Measurements from ENCODE around the gene TUG1. TPM values are rescaled to one million over a fixed set of nuclear protein-coding genes. Genes with fewer than 3 reads are reported as not detected.
A peak's percentile ranks its signal among the peaks of the same experiment; 100 is the strongest.

Gene TUG1
- total RNA-seq, 1 donor from 2014 or later, result 114 TPM

GRCh38 chr22:30953206-30953605 is 15.9 kb upstream of the TUG1 start:
- TF ChIP-seq, protein P1, sequence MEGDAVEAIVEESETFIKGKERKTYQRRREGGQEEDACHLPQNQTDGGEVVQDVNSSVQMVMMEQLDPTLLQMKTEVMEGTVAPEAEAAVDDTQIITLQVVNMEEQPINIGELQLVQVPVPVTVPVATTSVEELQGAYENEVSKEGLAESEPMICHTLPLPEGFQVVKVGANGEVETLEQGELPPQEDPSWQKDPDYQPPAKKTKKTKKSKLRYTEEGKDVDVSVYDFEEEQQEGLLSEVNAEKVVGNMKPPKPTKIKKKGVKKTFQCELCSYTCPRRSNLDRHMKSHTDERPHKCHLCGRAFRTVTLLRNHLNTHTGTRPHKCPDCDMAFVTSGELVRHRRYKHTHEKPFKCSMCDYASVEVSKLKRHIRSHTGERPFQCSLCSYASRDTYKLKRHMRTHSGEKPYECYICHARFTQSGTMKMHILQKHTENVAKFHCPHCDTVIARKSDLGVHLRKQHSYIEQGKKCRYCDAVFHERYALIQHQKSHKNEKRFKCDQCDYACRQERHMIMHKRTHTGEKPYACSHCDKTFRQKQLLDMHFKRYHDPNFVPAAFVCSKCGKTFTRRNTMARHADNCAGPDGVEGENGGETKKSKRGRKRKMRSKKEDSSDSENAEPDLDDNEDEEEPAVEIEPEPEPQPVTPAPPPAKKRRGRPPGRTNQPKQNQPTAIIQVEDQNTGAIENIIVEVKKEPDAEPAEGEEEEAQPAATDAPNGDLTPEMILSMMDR (conservative IDR thresholded peaks at IDR 0.05), result no peak
- H3K27ac Mint-ChIP-seq (ENCODE audit: unreplicated experiment), result no peak overlapping the region
- H3K4me3 Mint-ChIP-seq, result no peak overlapping the region
- peaks cover 18% of the 10 kb centered on the region for H3K36me3 Mint-ChIP-seq (ENCODE audit: low read depth)
- DNase-seq (ENCODE audit: low read depth, low spot score), result no peak
- no peaks in the 10 kb centered on the region for H3K9me3 Mint-ChIP-seq
- H3K27me3 Mint-ChIP-seq (ENCODE audit: low read depth), result no peaks in the 10 kb centered on the region
- H3K4me1 Mint-ChIP-seq, result peaks cover 5% of the 10 kb centered on the region

GRCh38 chr22:30955153-30955552 is 13.9 kb upstream of the TUG1 start:
- DNase-seq (ENCODE audit: low read depth, low spot score), result no peak
- no peak overlapping the region for H3K4me3 Mint-ChIP-seq
- H3K36me3 Mint-ChIP-seq (ENCODE audit: low read depth), result peaks cover 9% of the 10 kb centered on the region
- H3K4me1 Mint-ChIP-seq, result no peaks in the 10 kb centered on the region
- no peaks in the 10 kb centered on the region for H3K27me3 Mint-ChIP-seq (ENCODE audit: low read depth)
- no peaks in the 10 kb centered on the region for H3K9me3 Mint-ChIP-seq
- no peak overlapping the region for H3K27ac Mint-ChIP-seq (ENCODE audit: unreplicated experiment)
- TF ChIP-seq, protein P1 (conservative IDR thresholded peaks at IDR 0.05), result no peak

DNA sequence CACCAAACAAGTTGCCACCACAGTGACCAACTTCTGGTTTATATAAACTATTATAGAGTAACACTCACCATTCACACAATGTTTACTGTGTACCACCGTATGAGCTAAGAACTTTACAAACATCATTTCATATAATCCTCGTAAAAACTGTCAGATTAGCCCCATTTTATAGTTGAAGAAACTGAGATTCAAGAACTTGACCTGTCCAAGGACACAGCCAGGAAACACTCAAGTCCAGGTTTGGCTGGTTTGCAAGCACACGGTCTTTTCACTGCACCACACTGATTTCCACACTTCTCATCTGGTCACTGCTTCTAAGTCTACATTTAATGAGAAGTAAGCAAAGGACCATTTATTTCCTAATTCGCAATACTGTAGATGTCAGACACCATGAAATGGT is 4.2 kb upstream of the TUG1 start:
- no peak overlapping the region for H3K27ac Mint-ChIP-seq (ENCODE audit: unreplicated experiment)
- H3K4me1 Mint-ChIP-seq, result peaks cover 34% of the 10 kb centered on the region
- H3K36me3 Mint-ChIP-seq (ENCODE audit: low read depth), result peaks cover 58% of the 10 kb centered on the region
- peak overlapping the region; percentile 60 for H3K4me3 Mint-ChIP-seq
- no peak for DNase-seq (ENCODE audit: low read depth, low spot score)
- H3K9me3 Mint-ChIP-seq, result peaks cover 24% of the 10 kb centered on the region
- TF ChIP-seq, protein P1 (conservative IDR thresholded peaks at IDR 0.05), result no peak
- peaks cover 3% of the 10 kb centered on the region for H3K27me3 Mint-ChIP-seq (ENCODE audit: low read depth)

- Mint-ChIP-seq H3K27ac (ENCODE audit: unreplicated experiment) (peak within 1 kb of the TSS; percentile 97), H3K36me3 (ENCODE audit: low read depth) (peaks cover 85% of the 10 kb centered on the region), H3K4me3 (peak within 1 kb of the TSS; percentile 98), H3K4me1 (peaks cover 55% of the 10 kb centered on the region), H3K9me3 (peaks cover 40% of the 10 kb centered on the region), H3K27me3 (ENCODE audit: low read depth) (peaks cover 3% of the 10 kb centered on the region)
- no peak for DNase-seq (ENCODE audit: low read depth, low spot score)
- TF ChIP-seq, protein P1 (conservative IDR thresholded peaks at IDR 0.05), result no peak
Measured at GRCh38 chr22:30968015-30968923, 796 bp upstream of the TUG1 start, which contains the start of gene MORC2. TSS of gene MORC2 (minus strand) at chr22:30968774. CDS start at chr22:30967889, 885 bp downstream.

DNA sequence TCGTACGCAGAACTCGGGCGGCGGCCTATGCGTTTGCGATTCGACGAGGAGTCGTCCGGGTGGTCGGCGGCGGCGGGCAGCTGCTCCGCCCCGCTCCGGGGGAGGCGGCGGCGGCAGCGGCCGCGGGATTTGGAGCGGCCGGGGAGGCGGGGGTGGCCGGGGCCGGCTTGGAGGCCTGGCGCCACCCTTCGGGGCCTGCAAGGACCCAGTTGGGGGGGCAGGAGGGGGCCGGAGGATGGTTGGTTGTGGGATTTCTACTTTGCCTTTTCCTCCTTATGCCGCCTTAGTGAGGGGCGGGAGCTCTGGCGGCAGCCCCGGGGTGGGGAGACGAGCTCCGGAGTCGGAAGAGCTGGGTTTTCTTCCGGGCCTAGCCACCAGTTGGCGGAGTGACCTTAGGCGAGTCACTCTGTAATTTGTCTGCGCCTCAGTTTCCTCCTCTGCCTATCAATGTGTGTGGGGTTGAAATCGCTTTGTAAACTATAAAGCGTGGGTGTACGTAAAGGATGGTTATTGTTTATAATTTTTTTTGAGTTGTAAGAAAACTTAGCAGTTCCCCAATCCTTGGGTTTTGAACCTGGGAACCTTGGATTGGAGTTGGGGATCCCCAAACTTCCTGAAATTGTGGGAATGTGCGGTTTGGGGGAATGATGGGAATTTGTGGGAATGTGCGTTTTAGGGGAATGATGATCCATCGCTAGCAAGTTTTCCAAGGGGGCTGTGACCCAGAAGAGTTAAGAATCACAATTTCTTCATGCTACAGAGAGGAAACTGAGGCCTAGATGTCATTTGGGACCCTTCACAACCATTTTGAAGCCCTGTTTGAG is 679 bp downstream of the TUG1 start:
- H3K27me3 Mint-ChIP-seq (ENCODE audit: low read depth), result peaks cover 3% of the 10 kb centered on the region
- peaks cover 47% of the 10 kb centered on the region for H3K4me1 Mint-ChIP-seq
- peak overlapping the region; percentile 93 for H3K27ac Mint-ChIP-seq (ENCODE audit: unreplicated experiment)
- TF ChIP-seq, protein P1 (conservative IDR thresholded peaks at IDR 0.05), result no peak
- no peak for DNase-seq (ENCODE audit: low read depth, low spot score)
- peaks cover 88% of the 10 kb centered on the region for H3K36me3 Mint-ChIP-seq (ENCODE audit: low read depth)
- H3K4me3 Mint-ChIP-seq, result peak overlapping the region; percentile 98
- peaks cover 48% of the 10 kb centered on the region for H3K9me3 Mint-ChIP-seq
